MM.1S (cell line): Measurements from ENCODE around the gene THRB.

ENCODE experiments used
- EZH2 ChIP-seq: fragments of 300-600 bp; sonication (generic); optimal IDR thresholded peaks from 2 replicates; pipeline ENCODE3; 2017; ENCODE audit warnings: low read depth, mild to moderate bottlenecking, antibody characterized with exemption, low read length, mixed read lengths
- EZH2phosphoT487 ChIP-seq: fragments of 300-600 bp; sonication (generic); IDR thresholded peaks from 2 replicates; pipeline ENCODE4 v1.6.1; 2018; ENCODE audit warnings: antibody characterized with exemption, low read length
- TF ChIP-seq, protein P1 (sequence below): fragments of 300-600 bp; sonication (generic); IDR thresholded peaks from 2 replicates; pipeline ENCODE4 v1.5.1; 2016; ENCODE audit warnings: antibody characterized with exemption, low read length, mixed read lengths

GRCh38 chr3:24483873-24484272 is 10.8 kb downstream of the THRB start:
- TF ChIP-seq EZH2 (no peak), EZH2phosphoT487 (no peak)
- TF ChIP-seq, protein P1, sequence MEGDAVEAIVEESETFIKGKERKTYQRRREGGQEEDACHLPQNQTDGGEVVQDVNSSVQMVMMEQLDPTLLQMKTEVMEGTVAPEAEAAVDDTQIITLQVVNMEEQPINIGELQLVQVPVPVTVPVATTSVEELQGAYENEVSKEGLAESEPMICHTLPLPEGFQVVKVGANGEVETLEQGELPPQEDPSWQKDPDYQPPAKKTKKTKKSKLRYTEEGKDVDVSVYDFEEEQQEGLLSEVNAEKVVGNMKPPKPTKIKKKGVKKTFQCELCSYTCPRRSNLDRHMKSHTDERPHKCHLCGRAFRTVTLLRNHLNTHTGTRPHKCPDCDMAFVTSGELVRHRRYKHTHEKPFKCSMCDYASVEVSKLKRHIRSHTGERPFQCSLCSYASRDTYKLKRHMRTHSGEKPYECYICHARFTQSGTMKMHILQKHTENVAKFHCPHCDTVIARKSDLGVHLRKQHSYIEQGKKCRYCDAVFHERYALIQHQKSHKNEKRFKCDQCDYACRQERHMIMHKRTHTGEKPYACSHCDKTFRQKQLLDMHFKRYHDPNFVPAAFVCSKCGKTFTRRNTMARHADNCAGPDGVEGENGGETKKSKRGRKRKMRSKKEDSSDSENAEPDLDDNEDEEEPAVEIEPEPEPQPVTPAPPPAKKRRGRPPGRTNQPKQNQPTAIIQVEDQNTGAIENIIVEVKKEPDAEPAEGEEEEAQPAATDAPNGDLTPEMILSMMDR: no peak
